WTC11 (cell line): ENCODE results near the gene RASL12. TPM values are rescaled to one million over a fixed set of nuclear protein-coding genes. Genes with fewer than 3 reads are reported as not detected.

Source experiments
- ATAC-seq: fragments of 200-7000 bp; cut with Tn5 transposase; 2 replicates; pipeline ENCODE4 v1.10.0; 2021; ENCODE audit warnings: mild to moderate bottlenecking, moderate library complexity
- CTCF ChIA-PET: fragments of 300-600 bp; sonication (Branson Sonifier 250); formaldehyde crosslinking; loops from one replicate; lab custom pipeline; 2021; ENCODE audit warnings: antibody characterized with exemption; lab: Charles Lee
- POLR2A ChIA-PET: fragments of 350-600 bp; sonication (Branson Sonifier 250); formaldehyde crosslinking; loops from one replicate; lab custom pipeline; 2021; ENCODE audit warnings: antibody characterized with exemption; lab: Charles Lee
- DNase-seq: peaks from one replicate; pipeline ENCODE4 v3.0.0; 2021; ENCODE audit warnings: low spot score
- H3K27ac Mint-ChIP-seq: 2 replicates; pipeline ENCODE4 v1.8.0; 2021; ENCODE audit warnings: mixed read lengths
- H3K27me3 Mint-ChIP-seq: 2 replicates; pipeline ENCODE4 v1.8.0; 2021; ENCODE audit warnings: low read depth, mild to moderate bottlenecking, moderate library complexity, mixed read lengths
- H3K36me3 Mint-ChIP-seq: 2 replicates; pipeline ENCODE4 v1.8.0; 2021; ENCODE audit warnings: mixed read lengths
- H3K4me1 Mint-ChIP-seq: 2 replicates; pipeline ENCODE4 v1.8.0; 2022; ENCODE audit warnings: mixed read lengths
- H3K4me3 Mint-ChIP-seq: 2 replicates; pipeline ENCODE4 v1.8.0; 2021; ENCODE audit warnings: mild to moderate bottlenecking, moderate library complexity, mixed read lengths
- H3K9me3 Mint-ChIP-seq: 2 replicates; pipeline ENCODE4 v1.8.0; 2021; ENCODE audit warnings: mixed read lengths
- ARID4B ChIP-seq: sonication (generic); formaldehyde crosslinking; IDR thresholded peaks from 2 replicates; pipeline ENCODE4 v1.8.0; 2023; ENCODE audit warnings: missing genetic modification reagents, mild to moderate bottlenecking, borderline replicate concordance
- CBFB ChIP-seq: sonication (generic); formaldehyde crosslinking; IDR thresholded peaks from 2 replicates; pipeline ENCODE4 v1.8.1; 2022; ENCODE audit warnings: mild to moderate bottlenecking, low read depth, missing genetic modification reagents
- ESRRA ChIP-seq: sonication (generic); formaldehyde crosslinking; IDR thresholded peaks from 2 replicates; pipeline ENCODE4 v1.8.1; 2022; ENCODE audit warnings: mild to moderate bottlenecking, missing genetic modification reagents, borderline replicate concordance
- IRF2 ChIP-seq: sonication (generic); formaldehyde crosslinking; IDR thresholded peaks from 2 replicates; pipeline ENCODE4 v1.8.0; 2022; ENCODE audit warnings: low read depth, missing genetic modification reagents, borderline replicate concordance
- KAT7 ChIP-seq: sonication (generic); formaldehyde crosslinking; IDR thresholded peaks from 2 replicates; pipeline ENCODE4 v1.8.1; 2023; ENCODE audit warnings: missing genetic modification reagents, mild to moderate bottlenecking, borderline replicate concordance
- NFATC4 ChIP-seq: fragments of 250-450 bp; sonication (Bioruptor Pico); IDR thresholded peaks from 2 replicates; pipeline ENCODE4 v1.9.0; 2021; ENCODE audit warnings: mild to moderate bottlenecking
- NFE2L1 ChIP-seq: sonication (generic); formaldehyde crosslinking; IDR thresholded peaks from 2 replicates; pipeline ENCODE4 v1.8.1; 2023; ENCODE audit warnings: missing genetic modification reagents
- NR1H2 ChIP-seq: sonication (generic); formaldehyde crosslinking; IDR thresholded peaks from 2 replicates; pipeline ENCODE4 v1.9.0; 2021; ENCODE audit warnings: mild to moderate bottlenecking, moderate library complexity, missing genetic modification reagents
- OVOL2 ChIP-seq: fragments of 250-450 bp; sonication (Bioruptor Pico); IDR thresholded peaks from 2 replicates; pipeline ENCODE4 v1.9.0; 2021; ENCODE audit warnings: mild to moderate bottlenecking, borderline replicate concordance
- PRDM15 ChIP-seq: sonication (generic); formaldehyde crosslinking; IDR thresholded peaks from 2 replicates; pipeline ENCODE4 v1.8.0; 2022; ENCODE audit warnings: missing genetic modification reagents
- RELA ChIP-seq: sonication (generic); formaldehyde crosslinking; IDR thresholded peaks from 2 replicates; pipeline ENCODE4 v1.8.1; 2022; ENCODE audit warnings: missing genetic modification reagents, mild to moderate bottlenecking, borderline replicate concordance
- SMAD4 ChIP-seq: sonication (generic); formaldehyde crosslinking; IDR thresholded peaks from 2 replicates; pipeline ENCODE4 v1.8.0; 2022; ENCODE audit warnings: mild to moderate bottlenecking, missing genetic modification reagents
- TCF7 ChIP-seq: sonication (generic); formaldehyde crosslinking; IDR thresholded peaks from 2 replicates; pipeline ENCODE4 v1.8.0; 2022; ENCODE audit warnings: mild to moderate bottlenecking, low read depth, missing genetic modification reagents, moderate library complexity
- ZBTB43 ChIP-seq: sonication (generic); formaldehyde crosslinking; IDR thresholded peaks from 2 replicates; pipeline ENCODE4 v1.8.1; 2023; ENCODE audit warnings: mild to moderate bottlenecking, missing genetic modification reagents
- ZNF121 ChIP-seq: sonication (generic); formaldehyde crosslinking; IDR thresholded peaks from 2 replicates; pipeline ENCODE4 v1.8.0; 2023; ENCODE audit warnings: missing genetic modification reagents
- ZNF416 ChIP-seq: fragments of 250-450 bp; sonication (Bioruptor Pico); IDR thresholded peaks from 2 replicates; pipeline ENCODE4 v1.9.0; 2021; ENCODE audit warnings: mild to moderate bottlenecking, inconsistent platforms
- ZNF423 ChIP-seq: fragments of 250-450 bp; sonication (Bioruptor Pico); IDR thresholded peaks from 2 replicates; pipeline ENCODE4 v2.1.2; 2022; ENCODE audit warnings: mild to moderate bottlenecking, moderate library complexity
- ZNF512 ChIP-seq: sonication (generic); formaldehyde crosslinking; IDR thresholded peaks from 2 replicates; pipeline ENCODE4 v1.8.1; 2022; ENCODE audit warnings: missing genetic modification reagents, borderline replicate concordance
- total RNA-seq: library from RNA; stranded (reverse); gene quantifications from 3 replicates; pipeline ENCODE4 v1.2.3, GENCODE V29; 2021

The RASL12 gene
- total RNA-seq, 1 experiment from 2014 or later: 5.6 TPM

GRCh38 chr15:65072027-65072426 lies 4.2 kb upstream of the RASL12 start:
- ChIA-PET POLR2A (no interaction called here), CTCF (no interaction called here)
- Mint-ChIP-seq H3K9me3 (peaks cover 11% of the 10 kb centered on the region), H3K4me3 (no peak overlapping the region), H3K4me1 (peaks cover 22% of the 10 kb centered on the region), H3K36me3 (peaks cover 4% of the 10 kb centered on the region; the same call in 1 of the 2 replicates), H3K27ac (no peak overlapping the region), H3K27me3 (peaks cover 17% of the 10 kb centered on the region)
- DNase-seq: no peak
- no peak for ATAC-seq
- no peak for TF ChIP-seq KAT7 (CRISPR knock-in tag)
- TF ChIP-seq OVOL2: no peak
- no peak for TF ChIP-seq RELA (CRISPR knock-in tag)
- TF ChIP-seq ZNF416 (CRISPR knock-in tag): no peak
- no peak for TF ChIP-seq CBFB (CRISPR knock-in tag)
- TF ChIP-seq ARID4B: no peak
- TF ChIP-seq ZNF423 (CRISPR knock-in tag): no peak
- no peak for TF ChIP-seq ZNF121 (CRISPR knock-in tag)
- TF ChIP-seq ZNF512 (CRISPR knock-in tag): no peak
- no peak for TF ChIP-seq NFE2L1 (CRISPR knock-in tag)
- no peak for TF ChIP-seq TCF7 (CRISPR knock-in tag)
- no peak for TF ChIP-seq IRF2 (CRISPR knock-in tag)
- TF ChIP-seq NFATC4 (CRISPR knock-in tag): no peak
- no peak for TF ChIP-seq ZBTB43 (CRISPR knock-in tag)
- TF ChIP-seq NR1H2 (CRISPR knock-in tag): no peak
- no peak for TF ChIP-seq ESRRA
- TF ChIP-seq SMAD4 (CRISPR knock-in tag): no peak
- TF ChIP-seq PRDM15 (CRISPR knock-in tag): no peak
